GM10266 (cell line): ENCODE measurements around the gene AKAP13.

Experiments used
- DNase-seq: peaks from one replicate; pipeline ENCODE4 v3.0.0; 2012; ENCODE audit errors: extremely low spot score
- CTCF ChIP-seq: IDR thresholded peaks from 2 replicates; pipeline ENCODE4 v1.5.1; 2012; ENCODE audit warnings: mild to moderate bottlenecking, low read depth; ENCODE audit not compliant: control insufficient read depth, insufficient read depth; ENCODE audit errors: missing control alignments

The AKAP13 gene

GRCh38 chr15:85749261-85750151 is 369.1 kb downstream of the AKAP13 start:
- no peak for TF ChIP-seq CTCF
- no peak for DNase-seq

DNA sequence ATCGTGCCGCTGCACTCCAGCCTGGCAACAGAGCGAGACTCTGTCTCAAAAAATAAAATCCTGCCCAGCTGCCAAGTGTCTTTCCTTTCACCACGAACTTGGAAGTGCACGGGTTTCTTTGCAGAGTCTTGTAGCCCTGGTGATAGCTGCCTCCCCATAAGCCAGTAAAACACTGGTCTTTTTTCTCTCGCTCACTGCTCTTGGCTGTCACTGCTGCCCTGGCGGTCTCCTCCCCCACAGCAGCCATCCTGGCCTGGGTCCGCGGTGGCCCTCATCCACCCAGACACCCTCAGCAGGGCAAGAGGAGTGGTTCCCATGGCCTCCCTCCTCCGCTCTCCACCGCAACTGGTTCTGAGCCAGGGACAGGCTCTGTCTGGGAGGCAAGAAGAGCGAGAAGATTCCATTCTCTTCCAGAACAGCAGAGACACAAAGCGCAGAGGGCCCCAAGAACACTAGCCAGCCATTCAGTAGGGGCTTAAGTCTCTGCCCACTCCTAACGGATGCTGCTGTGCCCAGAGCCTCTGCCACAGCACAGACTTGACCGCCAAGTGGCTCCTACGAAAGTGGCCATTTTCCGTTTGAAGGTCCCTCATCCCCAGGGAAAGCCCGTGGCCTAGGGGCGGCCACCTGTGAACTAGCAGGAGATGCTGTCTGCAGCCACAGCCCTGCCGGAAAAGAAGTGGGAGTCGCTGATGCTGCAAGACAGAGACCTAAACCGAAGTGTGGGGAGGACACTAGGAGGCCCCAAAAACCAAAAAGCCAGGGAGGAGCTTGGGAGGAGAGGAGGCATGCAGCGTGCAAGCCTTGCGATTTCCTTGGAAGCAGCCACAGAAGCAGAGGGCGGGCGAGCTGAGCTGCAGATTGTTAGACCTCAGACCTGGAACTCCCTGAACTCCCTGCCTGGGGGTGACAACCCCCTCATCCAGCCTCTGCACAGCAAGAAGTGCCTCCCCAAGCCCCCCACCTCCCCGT is 370.2 kb downstream of the AKAP13 start:
- no peak for DNase-seq
- TF ChIP-seq CTCF, result no peak

- DNase-seq, result no peak
- no peak for TF ChIP-seq CTCF
Observed at GRCh38 chr15:85751291-85752123, 371.1 kb downstream of the AKAP13 start.

DNA sequence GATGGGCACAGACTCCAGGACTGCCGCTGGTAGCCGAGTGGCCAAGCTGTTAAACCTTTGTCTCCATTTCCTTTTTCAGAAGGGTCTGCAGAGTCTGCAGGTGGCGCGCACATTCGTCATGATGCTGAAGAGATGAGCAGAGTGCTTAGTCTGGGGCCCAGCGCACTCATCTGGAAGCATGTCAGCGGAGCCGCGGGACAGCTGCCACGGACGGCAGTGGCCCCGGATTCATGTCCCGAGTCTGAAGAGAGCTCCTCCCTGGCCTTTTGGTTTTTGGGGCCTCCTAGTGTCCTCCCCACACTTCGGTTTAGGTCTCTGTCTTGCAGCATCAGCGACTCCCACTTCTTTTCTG is 371.7 kb downstream of the AKAP13 start:
- DNase-seq, result no peak
- TF ChIP-seq CTCF, result no peak

- no peak for DNase-seq
- TF ChIP-seq CTCF, result no peak
Observed at GRCh38 chr15:85752491-85752961, 372.1 kb downstream of the AKAP13 start.

GRCh38 chr15:85753261-85753660 is 372.9 kb downstream of the AKAP13 start:
- TF ChIP-seq CTCF, result no peak
- DNase-seq, result no peak
